ENCODE data around the gene ZNF782.

DNA sequence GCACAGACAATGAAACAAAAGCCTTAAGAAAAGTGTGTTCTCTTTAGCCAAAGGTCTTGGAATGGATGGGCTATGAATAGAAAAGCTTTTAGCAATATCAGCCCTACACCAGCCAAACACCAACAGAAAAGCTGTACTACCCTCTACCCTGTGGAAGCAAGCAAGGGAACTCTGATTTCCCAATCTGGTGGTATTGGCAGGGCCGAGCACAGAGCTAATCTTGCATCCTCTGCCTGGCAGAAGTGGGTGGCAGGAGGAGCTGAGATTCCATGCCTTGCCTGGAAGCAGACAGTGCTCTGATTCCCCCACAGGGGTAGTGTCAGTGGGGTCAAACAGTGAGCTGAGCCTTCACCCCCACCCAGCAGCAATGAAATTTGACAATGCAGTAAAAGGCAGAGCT lies 29.6 kb upstream of the ZNF782 start:
- TF ChIP-seq POLR2AphosphoS5 (IDR thresholded peaks at IDR 0.05; ENCODE audit: low read depth, low read length), result no peak
- no peak for TF ChIP-seq POLR2A (IDR thresholded peaks at IDR 0.05; ENCODE audit: low read depth, low read length)
